IMR-90 (cell line): ENCODE data around the gene AP1S1. TPM values are rescaled to one million over a fixed set of nuclear protein-coding genes. Genes with fewer than 3 reads are reported as not detected.

Source experiments
- ATAC-seq: fragments of 200-7000 bp; cut with Tn5 transposase; 2 replicates; pipeline ENCODE4 v1.9.1; 2020; ENCODE audit warnings: low read depth, mild to moderate bottlenecking, moderate library complexity
- BruUV-seq: library from RNA; stranded (reverse); fragments of 400-500 nt; replicated peaks from 2 replicates; lab custom pipeline; 2021; lab: Mats Ljungman, UMichigan
- CTCF ChIA-PET: fragments of 300-600 bp; formaldehyde crosslinking; extraction: SDS; loops from one replicate; lab custom pipeline; 2021; ENCODE audit warnings: antibody characterized with exemption; lab: Yijun Ruan, JAX
- POLR2A ChIA-PET: fragments of 300-600 bp; sonication (Branson Sonifier 250); formaldehyde crosslinking; loops from one replicate; lab custom pipeline; 2022; ENCODE audit warnings: antibody characterized with exemption; ENCODE audit not compliant: unreplicated experiment; lab: Charles Lee
- DNase-seq: peaks from one replicate; pipeline ENCODE4 v3.0.0; 2013
- H2AFZ ChIP-seq: replicated peaks from 2 replicates; pipeline ENCODE3; 2013; ENCODE audit warnings: low read length, mild to moderate bottlenecking; ENCODE audit not compliant: poor library complexity
- H2AK5ac ChIP-seq: 2 replicates; pipeline ENCODE4 v1.6.1; 2013; ENCODE audit warnings: low read depth, low read length, inconsistent platforms
- H2AK9ac ChIP-seq: replicated peaks from 2 replicates; pipeline ENCODE3; 2013; ENCODE audit warnings: mild to moderate bottlenecking, low read depth, low read length, moderate library complexity; ENCODE audit not compliant: poor library complexity
- H2BK120ac ChIP-seq: 2 replicates; pipeline ENCODE4 v1.6.1; 2013; ENCODE audit warnings: low read depth, low read length, inconsistent platforms
- H2BK15ac ChIP-seq: 3 replicates; pipeline ENCODE4 v1.6.1; 2013; ENCODE audit warnings: low read depth, low read length, inconsistent platforms
- H2BK20ac ChIP-seq: 2 replicates; pipeline ENCODE4 v1.6.1; 2013; ENCODE audit warnings: low read depth, mild to moderate bottlenecking, inconsistent platforms, low read length, moderate library complexity
- H2BK5ac ChIP-seq: 2 replicates; pipeline ENCODE4 v1.6.1; 2013; ENCODE audit warnings: mild to moderate bottlenecking, low read depth, low read length, inconsistent platforms; ENCODE audit not compliant: poor library complexity, severe bottlenecking
- H3K14ac ChIP-seq: replicated peaks from 2 replicates; pipeline ENCODE4 v1.6.1; 2013; ENCODE audit warnings: low read depth, low read length, inconsistent platforms
- H3K18ac ChIP-seq: 2 replicates; pipeline ENCODE4 v1.6.1; 2013; ENCODE audit warnings: low read depth, low read length, control low read depth
- H3K23ac ChIP-seq: 2 replicates; pipeline ENCODE4 v1.6.1; 2013; ENCODE audit warnings: low read depth, low read length, inconsistent platforms
- H3K27ac ChIP-seq: 2 replicates; pipeline ENCODE4 v1.5.1; 2013; ENCODE audit warnings: mild to moderate bottlenecking, control low read depth, low read length; ENCODE audit not compliant: insufficient read depth
- H3K27me3 ChIP-seq: 2 replicates; pipeline ENCODE4 v1.6.1; 2013; ENCODE audit warnings: low read length; ENCODE audit not compliant: control insufficient read depth, insufficient read depth
- H3K36me3 ChIP-seq: 2 replicates; pipeline ENCODE4 v1.6.1; 2013; ENCODE audit warnings: low read length, mixed read lengths; ENCODE audit not compliant: control insufficient read depth, insufficient read depth
- H3K4ac ChIP-seq: 2 replicates; pipeline ENCODE4 v1.6.1; 2013; ENCODE audit warnings: low read depth, low read length, inconsistent platforms
- H3K4me1 ChIP-seq: 2 replicates; pipeline ENCODE4 v1.6.1; 2013; ENCODE audit warnings: low read length, mixed read lengths; ENCODE audit not compliant: control insufficient read depth, insufficient read depth
- H3K4me2 ChIP-seq: 2 replicates; pipeline ENCODE4 v1.6.1; 2013; ENCODE audit warnings: low read depth, mild to moderate bottlenecking, control low read depth, low read length, moderate library complexity
- H3K4me3 ChIP-seq: 2 replicates; pipeline ENCODE4 v1.5.1; 2013; ENCODE audit warnings: low read depth, mild to moderate bottlenecking, control low read depth, low read length, moderate library complexity; ENCODE audit not compliant: insufficient read depth
- H3K56ac ChIP-seq: 2 replicates; pipeline ENCODE4 v1.6.1; 2013; ENCODE audit warnings: low read length, inconsistent platforms; ENCODE audit not compliant: insufficient read depth; ENCODE audit errors: extremely low read depth
- H3K79me1 ChIP-seq, 2 experiments: 2 replicates each; pipeline ENCODE4 v1.6.1; 2013; ENCODE audit warnings: low read length in 2 of 2, inconsistent platforms in 1 of 2, low read depth in 1 of 2
- H3K9ac ChIP-seq: 2 replicates; pipeline ENCODE4 v1.6.1; 2013; ENCODE audit warnings: low read depth, low read length, control low read depth
- H3K9me1 ChIP-seq: 2 replicates; pipeline ENCODE4 v1.6.1; 2013; ENCODE audit warnings: low read length, inconsistent platforms; ENCODE audit not compliant: insufficient read depth
- H3K9me3 ChIP-seq: 2 replicates; pipeline ENCODE4 v1.6.1; 2013; ENCODE audit warnings: low read length; ENCODE audit not compliant: control insufficient read depth, insufficient read depth
- H4K20me1 ChIP-seq: 2 replicates; pipeline ENCODE4 v1.6.1; 2013; ENCODE audit warnings: low read length, inconsistent platforms; ENCODE audit not compliant: insufficient read depth
- H4K5ac ChIP-seq: 2 replicates; pipeline ENCODE4 v1.6.1; 2013; ENCODE audit warnings: mild to moderate bottlenecking, low read depth, low read length, control low read depth
- H4K8ac ChIP-seq, 2 experiments: 2 replicates each; pipeline ENCODE4 v1.6.1; 2013; ENCODE audit warnings: low read depth in 2 of 2, low read length in 2 of 2, control low read depth in 1 of 2, inconsistent platforms in 1 of 2
- H4K91ac ChIP-seq: 2 replicates; pipeline ENCODE4 v1.6.1; 2013; ENCODE audit warnings: low read depth, low read length, inconsistent platforms; ENCODE audit not compliant: insufficient read depth
- BHLHE40 ChIP-seq: fragments of 150-350 bp; IDR thresholded peaks from 2 replicates; pipeline ENCODE4 v1.6.1; 2016; ENCODE audit warnings: mild to moderate bottlenecking, low read depth, low read length
- CHD1 ChIP-seq: IDR thresholded peaks from 2 replicates; pipeline ENCODE4 v1.6.1; 2012; ENCODE audit warnings: low read depth, low read length, improper control_type of control experiment
- RCOR1 ChIP-seq: IDR thresholded peaks from 2 replicates; pipeline ENCODE4 v1.6.1; 2012; ENCODE audit warnings: mild to moderate bottlenecking, low read length, improper control_type of control experiment; ENCODE audit not compliant: insufficient replicate concordance
- WGBS, 2 experiments: methylation state at CpG; one replicate each; pipeline versions ENCODE4 v1.1.5 to v1.1.7; 2013; ENCODE audit warnings: missing lambda C conversion rate in 2 of 2; ENCODE audit not compliant: insufficient read length in 1 of 2; ENCODE audit errors: extremely low coverage in 2 of 2; 5-methylcytosine and 5-hydroxymethylcytosine counted together
- dilution Hi-C: fragments of 300-500 bp; cut with HindIII; formaldehyde crosslinking; loops from one replicate; pipeline ENCODE4 v1.14.3; 2018; ENCODE audit warnings: low sequenced_read_pairs; ENCODE audit not compliant: unreplicated experiment
- in situ Hi-C: fragments of 300-500 bp; cut with MboI; formaldehyde crosslinking; loops from 3 replicates; pipeline ENCODE4 v1.14.3; 2019; ENCODE audit warnings: low sequenced_read_pairs, inconsistent platforms, mixed read lengths
- intact Hi-C: fragments of 100-400 bp; cut with micrococcal nuclease; formaldehyde crosslinking; loops from 2 replicates; pipeline ENCODE4 v1.10.0; 2022
- polyA plus RNA-seq, 3 experiments: library from polyadenylated mRNA; depleted of rRNA; stranded (reverse); fragments of >200 nt; gene quantifications; 2 replicates each; pipeline ENCODE4 v1.2.3, GENCODE V29; 2012; ENCODE audit warnings: low replicate concordance in 1 of 3
- total RNA-seq: library from RNA; depleted of rRNA; stranded (reverse); fragments of >200 nt; gene quantifications from 2 replicates; pipeline ENCODE4 v1.2.3, GENCODE V29; 2012

Gene AP1S1
- total and polyA plus RNA-seq, 2 of the 4 experiments (the other 2 are of a cell fraction), result 187 to 295 TPM

GRCh38 chr7:101166909-101167644, 12.8 kb downstream of the AP1S1 start:
- no peak overlapping the region for H2BK20ac ChIP-seq
- H4K8ac ChIP-seq, result no peak overlapping the region
- H3K9ac ChIP-seq, result no peak overlapping the region
- H2AK9ac ChIP-seq, result no peak overlapping the region
- no peak overlapping the region; the same call in 1 of the 2 replicates for H2AK5ac ChIP-seq
- peak overlapping the region; percentile 18 for H3K4me2 ChIP-seq
- H3K9me3 ChIP-seq, result no peaks in the 10 kb centered on the region
- H3K14ac ChIP-seq, result no peak overlapping the region
- no peak overlapping the region for H2BK120ac ChIP-seq
- peaks cover 14% of the 10 kb centered on the region for H3K9me1 ChIP-seq
- ChIA-PET POLR2A (no interaction called here), CTCF (no interaction called here)
- WGBS, 2 experiments, result no CpG with 5 or more reads among the region's 19 CpGs
- ATAC-seq, result no peak
- H3K4me3 ChIP-seq, result no peak overlapping the region
- H4K91ac ChIP-seq, result no peak overlapping the region
- H3K4me1 ChIP-seq, result peaks cover 20% of the 10 kb centered on the region
- intact Hi-C loops (no loop called here), dilution Hi-C loops (no loop called here), in situ Hi-C loops (no loop called here)
- peak; percentile 65 for DNase-seq
- no peak overlapping the region; the same call in 1 of the 2 replicates for H3K23ac ChIP-seq
- no peaks in the 10 kb centered on the region for H3K36me3 ChIP-seq
- TF ChIP-seq RCOR1, result no peak
- no peak for TF ChIP-seq CHD1
- peak; percentile 49; the same call in 1 of the 2 replicates for TF ChIP-seq BHLHE40
- H3K27ac ChIP-seq, result no peak overlapping the region
- no peak overlapping the region for H2BK5ac ChIP-seq
- no peak overlapping the region for H3K4ac ChIP-seq
- H2AFZ ChIP-seq, result peak overlapping the region; percentile 69
- peaks cover 14% of the 10 kb centered on the region; the same call in 1 of the 2 replicates for H4K20me1 ChIP-seq
- H3K18ac ChIP-seq, result no peak overlapping the region
- peaks cover 0 to 3% of the 10 kb centered on the region in 2 experiments; a peak in 1 of 4 replicates for H3K79me1 ChIP-seq
- H2BK15ac ChIP-seq, result peak overlapping the region; percentile 35; the same call in 1 of the 3 replicates
- peaks cover 47% of the 10 kb centered on the region for H3K27me3 ChIP-seq
- H4K5ac ChIP-seq, result no peak overlapping the region
- H3K56ac ChIP-seq, result no peak overlapping the region
- no TSS peak for BruUV-seq
